ENCODE data around the gene TOR1AIP1. TPM values are rescaled to one million over a fixed set of nuclear protein-coding genes. Genes with fewer than 3 reads are reported as not detected.

TOR1AIP1 gene
- total and polyA plus RNA-seq, 2 experiments from 2014 or later = 59.1 to 64.6 TPM

- Histone ChIP-seq H3K36me3 (ENCODE audit: low read depth) (no peaks in the 10 kb centered on the region), H3F3A (ENCODE audit: insufficient read depth) (peaks cover 26% of the 10 kb centered on the region), H3K4me2 (ENCODE audit: unreplicated experiment) (peak overlapping the region; percentile 48), H2AFZ (peak overlapping the region; percentile 37; the same call in 1 of the 2 replicates), H3K4me1 (ENCODE audit: insufficient read depth) (peaks cover 16% of the 10 kb centered on the region), H3K9ac (peak overlapping the region; percentile 45; the same call in 1 of the 2 replicates), H3K79me2 (ENCODE audit: insufficient read depth) (no peaks in the 10 kb centered on the region), H3K4me3 (no peak overlapping the region), H3K27ac (peak overlapping the region; percentile 62), H3K9me2 (ENCODE audit: insufficient read depth) (no peaks in the 10 kb centered on the region), H4K20me1 (ENCODE audit: insufficient read depth) (no peaks in the 10 kb centered on the region), H3K27me3 (replicated peaks; ENCODE audit: insufficient read depth) (no peaks in the 10 kb centered on the region), H3K9me3 (ENCODE audit: low read depth) (no peaks in the 10 kb centered on the region)
- 55% methylated on average over 4 of the region's 4 CpGs for WGBS, 2 experiments (ENCODE audit: low coverage in 1 of 2, low lambda C conversion rate in 2 of 2, missing lambda C conversion rate in 2 of 2)
- in situ Hi-C loops (cut with MboI) = no loop called here
- no peak for TF ChIP-seq EZH2 (IDR thresholded peaks at IDR 0.05; ENCODE audit: insufficient read depth, poor library complexity, severe bottlenecking)
- TF ChIP-seq EZH2phosphoT487 (IDR thresholded peaks at IDR 0.05; ENCODE audit: insufficient read depth, low read depth) = peak; percentile 91
- peak; percentile 90 for DNase-seq
Measured at GRCh38 chr1:179925922-179926849, 44.1 kb downstream of the TOR1AIP1 start.

GRCh38 chr1:179926850-179927205 is 44.7 kb downstream of the TOR1AIP1 start:
- TF ChIP-seq EZH2 (IDR thresholded peaks at IDR 0.05; ENCODE audit: insufficient read depth, poor library complexity, severe bottlenecking) (no peak), EZH2phosphoT487 (IDR thresholded peaks at IDR 0.05; ENCODE audit: insufficient read depth, low read depth) (no peak)
- Histone ChIP-seq H3K9ac (peak overlapping the region; percentile 45; the same call in 1 of the 2 replicates), H3K27me3 (replicated peaks; ENCODE audit: insufficient read depth) (no peaks in the 10 kb centered on the region), H3K79me2 (ENCODE audit: insufficient read depth) (no peaks in the 10 kb centered on the region), H3K27ac (peak overlapping the region; percentile 62), H3K4me2 (ENCODE audit: unreplicated experiment) (no peak overlapping the region), H4K20me1 (ENCODE audit: insufficient read depth) (no peaks in the 10 kb centered on the region), H3K36me3 (ENCODE audit: low read depth) (no peaks in the 10 kb centered on the region), H2AFZ (peak overlapping the region; percentile 37; the same call in 1 of the 2 replicates), H3K4me3 (no peak overlapping the region), H3K4me1 (ENCODE audit: insufficient read depth) (peaks cover 16% of the 10 kb centered on the region), H3K9me3 (ENCODE audit: low read depth) (no peaks in the 10 kb centered on the region), H3F3A (ENCODE audit: insufficient read depth) (peaks cover 22% of the 10 kb centered on the region), H3K9me2 (ENCODE audit: insufficient read depth) (no peaks in the 10 kb centered on the region)
- DNase-seq = no peak
- WGBS, 2 experiments (ENCODE audit: low coverage in 1 of 2, low lambda C conversion rate in 2 of 2, missing lambda C conversion rate in 2 of 2) = 89 to 91% methylated on average over 3 of the region's 3 CpGs
- in situ Hi-C loops (cut with MboI) = no loop called here

- Histone ChIP-seq H3K36me3 (ENCODE audit: low read depth) (no peaks in the 10 kb centered on the region), H3K9ac (no peak overlapping the region), H3F3A (ENCODE audit: insufficient read depth) (peaks cover 20% of the 10 kb centered on the region), H3K4me3 (no peak overlapping the region), H4K20me1 (ENCODE audit: insufficient read depth) (no peaks in the 10 kb centered on the region), H3K9me3 (ENCODE audit: low read depth) (no peaks in the 10 kb centered on the region), H3K27ac (no peak overlapping the region), H3K4me2 (ENCODE audit: unreplicated experiment) (no peak overlapping the region), H3K9me2 (ENCODE audit: insufficient read depth) (no peaks in the 10 kb centered on the region), H3K27me3 (replicated peaks; ENCODE audit: insufficient read depth) (no peaks in the 10 kb centered on the region), H3K4me1 (ENCODE audit: insufficient read depth) (peaks cover 16% of the 10 kb centered on the region), H3K79me2 (ENCODE audit: insufficient read depth) (no peaks in the 10 kb centered on the region), H2AFZ (no peak overlapping the region)
- WGBS, 2 experiments (ENCODE audit: low coverage in 1 of 2, low lambda C conversion rate in 2 of 2, missing lambda C conversion rate in 2 of 2) = 86 to 87% methylated on average over 2 of the region's 2 CpGs
- no peak for DNase-seq
- TF ChIP-seq EZH2 (IDR thresholded peaks at IDR 0.05; ENCODE audit: insufficient read depth, poor library complexity, severe bottlenecking) (no peak), EZH2phosphoT487 (IDR thresholded peaks at IDR 0.05; ENCODE audit: insufficient read depth, low read depth) (no peak)
- in situ Hi-C loops (cut with MboI) = no loop called here
Measured at GRCh38 chr1:179929955-179930798, 48.1 kb downstream of the TOR1AIP1 start.

GRCh38 chr1:179930867-179931266 is 48.8 kb downstream of the TOR1AIP1 start:
- no peak overlapping the region for H3K9ac ChIP-seq
- DNase-seq = no peak
- H3K4me1 ChIP-seq (ENCODE audit: insufficient read depth) = peaks cover 13% of the 10 kb centered on the region
- WGBS, 2 experiments (ENCODE audit: low coverage in 1 of 2, low lambda C conversion rate in 2 of 2, missing lambda C conversion rate in 2 of 2) = 80 to 82% methylated on average over 3 of the region's 3 CpGs
- H3K4me2 ChIP-seq (ENCODE audit: unreplicated experiment) = no peak overlapping the region
- H3K36me3 ChIP-seq (ENCODE audit: low read depth) = no peaks in the 10 kb centered on the region
- H3K79me2 ChIP-seq (ENCODE audit: insufficient read depth) = no peaks in the 10 kb centered on the region
- no peak overlapping the region for H3K27ac ChIP-seq
- no peak overlapping the region for H3K4me3 ChIP-seq
- no peaks in the 10 kb centered on the region for H4K20me1 ChIP-seq (ENCODE audit: insufficient read depth)
- H3K9me3 ChIP-seq (ENCODE audit: low read depth) = no peaks in the 10 kb centered on the region
- peaks cover 13% of the 10 kb centered on the region for H3F3A ChIP-seq (ENCODE audit: insufficient read depth)
- in situ Hi-C loops (cut with MboI) = no loop called here
- no peak for TF ChIP-seq EZH2phosphoT487 (IDR thresholded peaks at IDR 0.05; ENCODE audit: insufficient read depth, low read depth)
- no peak for TF ChIP-seq EZH2 (IDR thresholded peaks at IDR 0.05; ENCODE audit: insufficient read depth, poor library complexity, severe bottlenecking)
- H3K27me3 ChIP-seq (replicated peaks; ENCODE audit: insufficient read depth) = no peaks in the 10 kb centered on the region
- H3K9me2 ChIP-seq (ENCODE audit: insufficient read depth) = no peaks in the 10 kb centered on the region
- no peak overlapping the region for H2AFZ ChIP-seq
